NCI-H748 (cell line): ENCODE data around the gene EEF1AKMT2.
"Not testable (repeated sequence)": the region's sequence is repeated elsewhere in the genome, so short reads cannot be mapped to it uniquely, and the experiment has no call there.

ENCODE experiments used
- DNase-seq: peaks from one replicate; lab custom pipeline; 2025; ENCODE audit not compliant: unreplicated experiment; lab: John Stamatoyannopoulos, UW

The EEF1AKMT2 gene

GRCh38 chr10:124756156-124756903 is 35.4 kb downstream of the EEF1AKMT2 start:
- DNase-seq = no peak

- DNase-seq = no peak
Observed at GRCh38 chr10:124755581-124755980, 36.1 kb downstream of the EEF1AKMT2 start.

GRCh38 chr10:124754227-124754626 is 37.5 kb downstream of the EEF1AKMT2 start:
- DNase-seq = no peak

GRCh38 chr10:124748953-124749645 is 42.6 kb downstream of the EEF1AKMT2 start:
- DNase-seq = no peak

- no peak for DNase-seq
Observed at GRCh38 chr10:124748166-124748565, 43.5 kb downstream of the EEF1AKMT2 start.

- DNase-seq = no peak
Observed at GRCh38 chr10:124747745-124748144, 43.9 kb downstream of the EEF1AKMT2 start.

GRCh38 chr10:124746992-124747391 is 44.7 kb downstream of the EEF1AKMT2 start:
- no peak for DNase-seq

GRCh38 chr10:124746447-124746846 is 45.2 kb downstream of the EEF1AKMT2 start:
- DNase-seq = not testable (repeated sequence)

- peak; percentile 49 for DNase-seq
Observed at GRCh38 chr10:124745673-124746072, 46.0 kb downstream of the EEF1AKMT2 start.

- no peak for DNase-seq
Observed at GRCh38 chr10:124745252-124745651, 46.4 kb downstream of the EEF1AKMT2 start.

- peak; percentile 76 for DNase-seq
Observed at GRCh38 chr10:124744102-124745050, 47.3 kb downstream of the EEF1AKMT2 start, which contains the start of gene FAM53B. FAM53B (minus strand) TSS chr10:124744378; CDS start chr10:124706713, 37,665 bp downstream.

- peak; percentile 39 for DNase-seq
Observed at GRCh38 chr10:124743191-124744101, 48.2 kb downstream of the EEF1AKMT2 start.

- peak; percentile 69 for DNase-seq
Observed at GRCh38 chr10:124742413-124743190, 49.1 kb downstream of the EEF1AKMT2 start.

- DNase-seq = no peak
Observed at GRCh38 chr10:124741922-124742412, 49.7 kb downstream of the EEF1AKMT2 start.

- DNase-seq = peak; percentile 74
Observed at GRCh38 chr10:124741281-124741921, 50.3 kb downstream of the EEF1AKMT2 start.

GRCh38 chr10:124740369-124741280 is 51.1 kb downstream of the EEF1AKMT2 start:
- DNase-seq = no peak

GRCh38 chr10:124739986-124740368 is 51.7 kb downstream of the EEF1AKMT2 start:
- no peak for DNase-seq
